Stromal cell of bone marrow (primary cell): ENCODE data around the gene RFK.

ENCODE experiments used
- DNase-seq: peaks from one replicate; pipeline ENCODE4 v3.0.0-alpha.2; 2012; ENCODE audit warnings: low read depth

The RFK gene

DNA sequence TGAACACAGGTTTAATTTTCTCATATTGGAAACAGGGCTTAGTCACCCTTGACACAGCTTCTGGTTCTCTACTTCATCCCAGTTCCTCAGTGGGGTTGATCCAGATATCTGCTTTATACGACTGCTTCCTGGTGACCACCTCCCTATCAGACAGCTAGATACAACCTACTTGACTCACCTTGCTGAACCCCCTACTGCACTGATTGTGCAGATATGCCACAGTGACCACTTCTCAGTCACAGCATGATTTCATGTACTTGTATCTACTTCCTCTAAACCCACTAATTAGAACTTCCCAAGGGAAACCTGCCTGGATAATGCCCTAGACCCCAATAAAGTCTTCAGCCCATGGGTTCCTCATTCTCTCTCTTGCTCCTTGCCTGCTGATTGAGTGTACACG is 18.4 kb upstream of the RFK start:
- no peak for DNase-seq

DNA sequence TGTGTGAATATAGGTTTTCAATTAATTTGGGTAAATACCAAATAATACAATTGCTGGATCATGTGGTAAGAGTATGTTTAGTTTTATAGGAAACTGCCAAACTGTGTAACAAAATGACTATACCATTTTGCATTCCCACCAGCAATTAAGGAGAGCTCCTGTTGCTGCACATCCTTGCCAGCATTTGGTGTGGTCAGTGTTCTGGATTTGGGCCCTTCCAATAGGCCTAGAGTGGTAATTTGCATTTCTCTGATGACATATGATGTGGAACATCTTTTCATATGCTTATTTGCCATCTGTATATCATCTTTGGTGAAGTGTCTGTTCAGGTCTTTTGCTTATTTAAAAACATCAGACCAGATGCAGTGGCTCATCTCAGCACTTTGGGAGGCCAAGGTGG is 11.6 kb upstream of the RFK start:
- no peak for DNase-seq

- DNase-seq, result no peak
Measured at GRCh38 chr9:76405340-76405739, 11.1 kb upstream of the RFK start.

GRCh38 chr9:76404401-76404800 is 10.2 kb upstream of the RFK start:
- no peak for DNase-seq

DNA sequence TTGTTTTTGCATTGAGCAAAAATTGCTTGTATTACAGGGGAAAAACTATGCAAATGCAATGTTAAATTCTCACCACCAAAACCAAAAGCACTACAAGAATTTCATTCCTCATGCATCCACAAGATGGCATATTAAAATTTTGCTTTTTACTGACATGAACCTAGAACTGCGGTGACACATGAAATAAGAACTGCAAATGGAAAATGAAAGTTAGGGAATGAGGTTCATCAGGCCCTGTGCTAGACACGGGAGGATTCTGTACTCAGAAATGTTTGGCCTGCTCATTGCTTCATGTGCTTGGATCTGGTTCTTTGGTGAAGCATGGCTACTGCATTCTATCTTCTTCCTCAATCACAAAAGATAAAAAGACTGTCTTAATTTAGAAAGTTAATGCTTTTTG is 9.1 kb upstream of the RFK start:
- peak; percentile 85 for DNase-seq

DNA sequence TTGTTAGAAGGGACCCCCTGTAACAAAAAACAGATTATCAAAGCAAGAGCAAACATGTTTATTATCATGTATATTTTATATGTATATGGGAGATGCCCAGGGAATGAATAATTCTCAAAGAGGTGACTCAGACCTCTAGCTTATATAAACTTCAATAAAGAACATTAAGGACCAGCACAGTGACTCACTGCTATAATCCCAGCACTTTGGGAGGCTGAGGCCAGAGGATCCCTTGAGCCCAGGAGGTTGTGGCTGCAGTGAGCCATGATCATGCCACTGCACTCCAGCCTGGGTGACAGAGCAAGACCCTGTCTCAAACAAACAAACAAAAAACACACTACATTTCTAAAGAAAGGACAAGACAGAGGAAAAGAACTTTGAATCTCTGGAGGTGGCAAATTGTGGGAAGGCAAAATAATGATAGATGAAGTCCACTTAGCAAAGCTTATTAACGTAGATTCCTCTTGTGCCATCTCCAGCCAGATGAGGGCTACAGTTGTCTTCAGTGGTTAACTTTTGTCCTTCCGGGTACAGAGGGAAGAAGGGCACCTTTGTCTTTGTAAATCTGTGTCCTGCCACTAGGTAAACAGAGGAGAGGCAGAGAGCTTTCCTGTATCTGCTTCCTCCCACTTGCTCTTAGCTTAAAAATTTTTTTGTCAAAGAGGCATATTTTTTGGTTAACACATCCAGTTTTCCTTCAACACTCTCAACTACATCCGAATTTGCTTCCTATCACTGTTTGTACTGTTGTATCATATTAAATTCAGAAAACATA is 7.5 kb upstream of the RFK start:
- no peak for DNase-seq

GRCh38 chr9:76401176-76401575 is 7.0 kb upstream of the RFK start:
- DNase-seq, result no peak

- DNase-seq, result no peak
Measured at GRCh38 chr9:76400534-76401096, 6.4 kb upstream of the RFK start.

DNA sequence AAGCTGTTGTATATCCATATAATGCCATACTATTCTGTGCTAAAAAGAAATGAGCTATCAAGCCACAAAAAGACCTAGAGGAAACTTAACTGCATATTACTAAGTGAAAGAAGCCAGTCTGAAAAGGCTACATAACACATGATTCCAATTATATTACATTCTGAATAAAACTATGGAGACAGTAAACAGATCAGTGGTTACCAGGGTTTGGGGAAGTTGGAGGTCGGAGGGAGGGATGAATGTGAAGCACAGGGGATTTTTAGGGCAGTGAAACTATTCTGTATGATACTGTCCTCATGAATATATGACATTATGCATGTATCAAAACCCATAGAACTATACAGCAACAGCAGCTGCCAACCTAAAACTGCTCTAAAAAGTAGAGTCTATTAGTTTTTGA is 5.6 kb upstream of the RFK start:
- no peak for DNase-seq

DNA sequence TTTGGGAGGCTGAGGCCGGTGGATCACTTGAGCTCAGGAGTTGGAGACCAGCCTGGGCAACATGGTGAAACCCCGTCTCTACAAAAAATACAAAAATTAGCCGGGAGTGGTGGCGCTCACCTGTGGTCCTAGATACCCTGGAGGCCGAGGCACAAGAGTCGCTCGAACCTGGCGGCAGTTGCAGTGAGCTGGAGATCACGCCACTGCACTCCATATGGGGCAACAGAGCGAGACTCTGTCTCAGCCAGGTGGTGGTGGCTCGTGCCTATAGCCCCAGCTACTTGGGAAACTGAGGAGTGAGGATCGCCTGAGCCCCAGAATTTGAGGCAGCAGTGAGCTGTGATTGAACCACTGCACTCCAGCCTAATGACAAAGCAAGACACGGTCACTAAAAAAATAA is 2.4 kb upstream of the RFK start:
- no peak for DNase-seq

- no peak for DNase-seq
Measured at GRCh38 chr9:76396144-76396543, 1.9 kb upstream of the RFK start.

GRCh38 chr9:76395381-76395780 is 1.2 kb upstream of the RFK start:
- no peak for DNase-seq

DNA sequence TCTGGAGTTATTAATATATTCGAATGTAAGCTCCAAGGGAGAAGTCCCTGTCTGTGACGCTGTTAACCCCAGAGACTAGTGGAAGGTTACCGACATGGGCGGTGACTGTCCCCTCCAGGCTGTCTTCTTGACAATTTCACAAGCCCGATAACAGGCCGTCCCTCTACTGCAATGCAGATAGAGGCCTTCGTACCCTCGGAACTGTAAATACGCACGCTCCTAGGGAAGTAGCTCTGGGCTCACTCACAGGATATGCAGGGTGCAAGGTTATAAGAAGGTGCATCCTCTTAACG is 680 bp upstream of the RFK start:
- no peak for DNase-seq

DNA sequence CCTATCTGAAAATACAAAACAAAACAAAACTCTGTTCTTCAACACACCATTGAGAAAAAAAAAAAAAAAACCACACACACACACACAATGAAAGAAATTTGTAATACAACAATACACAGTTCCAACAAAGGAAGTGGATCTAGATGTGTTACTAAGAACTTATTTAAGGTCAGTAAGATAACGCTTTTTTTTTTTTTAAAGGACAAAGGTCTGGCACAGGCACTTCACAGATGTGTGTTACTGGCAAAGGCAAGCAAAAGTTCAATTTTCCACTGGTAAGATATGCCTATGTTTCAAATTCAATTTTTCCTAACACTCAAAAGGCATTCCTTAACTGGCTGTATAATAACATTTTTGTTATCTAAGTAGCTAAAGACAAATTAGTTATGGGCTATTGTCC is 3.6 kb downstream of the RFK start:
- DNase-seq, result no peak

DNA sequence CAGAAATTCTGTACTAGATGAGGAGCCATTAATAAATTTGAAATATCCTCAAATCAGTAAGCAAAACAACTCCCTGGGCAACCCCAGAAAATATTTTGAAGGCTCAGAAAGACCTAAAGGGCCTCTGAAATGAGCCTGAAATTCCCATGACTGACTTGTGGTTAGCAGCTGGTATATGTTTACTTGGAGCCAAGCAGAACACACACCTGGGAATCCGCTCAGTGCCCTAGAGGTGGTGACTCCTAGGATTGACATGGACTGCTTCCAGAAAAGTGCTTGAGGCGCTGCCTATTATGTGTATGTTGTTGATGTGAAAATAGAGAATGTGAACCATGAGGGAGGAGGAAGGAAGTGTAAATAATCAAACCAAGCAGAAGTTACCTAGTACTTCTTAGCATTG is 14.7 kb downstream of the RFK start:
- no peak for DNase-seq

- no peak for DNase-seq
Measured at GRCh38 chr9:76378367-76379073, 15.7 kb downstream of the RFK start.

DNA sequence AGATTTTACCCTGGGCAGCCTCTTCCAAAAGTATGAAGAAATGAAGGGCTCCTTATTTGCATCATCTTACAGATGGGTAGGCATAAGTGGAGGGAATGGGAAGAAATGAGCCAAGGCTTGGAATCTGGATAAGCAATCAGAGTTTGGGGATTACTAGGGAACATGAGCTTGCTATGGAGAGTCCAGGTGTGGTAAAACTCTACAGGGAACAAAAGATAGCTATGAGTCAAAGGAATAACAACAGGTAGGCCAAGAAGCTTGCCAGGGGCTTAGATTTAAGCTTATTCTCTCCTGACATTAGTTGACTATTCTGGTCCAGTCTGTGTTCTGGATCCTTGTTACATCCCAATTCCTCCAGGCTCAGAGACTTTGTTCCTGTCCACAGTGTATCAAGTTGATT is 16.4 kb downstream of the RFK start:
- no peak for DNase-seq

- DNase-seq, result peak; percentile 60
Measured at GRCh38 chr9:76374783-76375559, 19.3 kb downstream of the RFK start.

GRCh38 chr9:76373784-76374474 is 20.3 kb downstream of the RFK start:
- no peak for DNase-seq

DNA sequence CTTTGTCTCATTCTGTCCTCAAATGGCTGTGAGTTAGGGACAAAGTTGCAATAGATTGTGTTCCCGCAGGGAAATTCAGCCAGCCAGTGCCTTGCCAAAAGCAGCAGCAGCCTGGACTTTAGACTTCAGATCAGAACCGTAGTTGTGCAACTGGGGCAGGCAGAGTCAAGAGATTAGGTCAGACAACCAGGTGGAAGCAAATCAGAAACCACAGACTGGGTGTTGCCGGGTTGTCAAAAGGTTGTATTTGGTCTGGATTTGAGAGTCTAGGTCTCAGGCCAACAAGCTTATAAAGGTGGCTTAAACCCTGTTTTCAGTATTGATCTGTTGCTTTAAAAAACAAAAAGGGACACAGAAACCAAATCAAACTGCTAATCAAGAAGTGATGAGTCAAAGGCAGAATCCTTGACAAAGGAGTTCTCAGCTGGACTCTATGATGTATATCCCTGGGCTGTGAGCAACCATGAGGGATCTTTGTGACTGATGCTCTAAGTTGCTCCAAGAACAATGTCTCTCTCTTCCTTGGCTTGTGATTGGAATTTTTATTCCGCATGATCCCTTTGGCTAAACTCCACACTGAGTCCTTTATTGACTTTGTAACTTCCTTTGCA is 20.9 kb downstream of the RFK start:
- peak; percentile 40 for DNase-seq

DNA sequence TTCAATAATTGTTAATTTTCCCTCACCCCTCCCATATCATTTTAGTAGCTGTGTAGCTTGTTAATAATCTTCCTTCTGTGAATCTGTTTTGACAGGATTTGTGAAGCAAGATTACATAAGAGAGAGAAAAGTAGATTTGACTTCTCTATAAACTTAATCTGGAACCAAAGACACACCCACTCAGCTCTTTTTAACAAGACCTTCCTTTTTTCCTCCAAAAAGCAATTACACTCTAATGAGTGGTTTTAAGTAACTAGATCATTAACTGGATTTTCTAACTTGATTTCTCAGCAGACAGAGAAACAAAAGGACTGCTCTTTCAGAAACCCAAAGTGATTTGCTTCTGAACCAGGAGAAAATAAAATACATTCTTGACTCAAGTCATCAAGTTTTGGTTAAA is 21.9 kb downstream of the RFK start:
- DNase-seq, result no peak

GRCh38 chr9:76371901-76372300 is 22.3 kb downstream of the RFK start:
- no peak for DNase-seq
